Occipital lobe (tissue), 2 donors: Measurements from ENCODE around the gene PPM1G. TPM values are rescaled to one million over a fixed set of nuclear protein-coding genes. Genes with fewer than 3 reads are reported as not detected.
A peak's percentile ranks its signal among the peaks of the same experiment; 100 is the strongest.

Experiments
- DNase-seq: peaks from one replicate; lab custom pipeline; 2025; lab: John Stamatoyannopoulos, UW
- total RNA-seq: library from RNA; depleted of rRNA; stranded (reverse); fragments of >200 nt; gene quantifications from one replicate; pipeline ENCODE4 v1.2.3, GENCODE V29; 2014

PPM1G gene
- total RNA-seq, 1 donor from 2014 or later = 58.0 TPM

- DNase-seq = no peak
Observed at GRCh38 chr2:27412419-27413152, 3.2 kb upstream of the PPM1G start.

GRCh38 chr2:27408601-27409320, 630 bp downstream of the PPM1G start:
- DNase-seq = no peak

GRCh38 chr2:27407798-27408491, 1.4 kb downstream of the PPM1G start:
- no peak for DNase-seq

GRCh38 chr2:27400348-27401135, 8.8 kb downstream of the PPM1G start:
- DNase-seq = no peak

- no peak for DNase-seq
Observed at GRCh38 chr2:27398962-27399361, 10.4 kb downstream of the PPM1G start.

GRCh38 chr2:27393225-27393624, 16.2 kb downstream of the PPM1G start:
- DNase-seq = no peak

GRCh38 chr2:27390822-27391679, 18.3 kb downstream of the PPM1G start:
- no peak for DNase-seq

- no peak for DNase-seq
Observed at GRCh38 chr2:27381577-27382181, 27.7 kb downstream of the PPM1G start.

GRCh38 chr2:27380626-27381545, 28.5 kb downstream of the PPM1G start, which contains the start of gene ZNF513:
ZNF513 (minus strand) TSS chr2:27380734; CDS start chr2:27380526, 208 bp downstream.
- peak; percentile 94 for DNase-seq

- peak; percentile 72 for DNase-seq
Observed at GRCh38 chr2:27379836-27380625, 29.4 kb downstream of the PPM1G start.

- DNase-seq = no peak
Observed at GRCh38 chr2:27379383-27379835, 30.0 kb downstream of the PPM1G start.

GRCh38 chr2:27378809-27379290, 30.5 kb downstream of the PPM1G start:
- DNase-seq = no peak

- DNase-seq = no peak
Observed at GRCh38 chr2:27378096-27378808, 31.1 kb downstream of the PPM1G start.

- DNase-seq = no peak
Observed at GRCh38 chr2:27377618-27378095, 31.7 kb downstream of the PPM1G start.

- no peak for DNase-seq
Observed at GRCh38 chr2:27376866-27377617, 32.3 kb downstream of the PPM1G start.

- no peak for DNase-seq
Observed at GRCh38 chr2:27376151-27376865, 33.1 kb downstream of the PPM1G start.
